ENCODE measurements around the gene ITCH. TPM values are rescaled to one million over a fixed set of nuclear protein-coding genes. Genes with fewer than 3 reads are reported as not detected.

ITCH gene
- polyA plus RNA-seq, 3 donors: 13.3 to 26.6 (median 19.9) TPM

GRCh38 chr20:34536798-34537394 lies 173.8 kb downstream of the ITCH start:
- Histone ChIP-seq H3K9ac (ENCODE audit: insufficient read depth, low read length, poor library complexity, severe bottlenecking) (no peak overlapping the region), H3K36me3 (replicated peaks in 1 of 2; ENCODE audit: control insufficient read depth in 1 of 2, insufficient read depth in 2 of 2, low read length in 2 of 2) (peaks cover 73 to 95% of the 10 kb centered on the region in 2 donors), H3K4me2 (replicated peaks; ENCODE audit: extremely low read depth, low read length, poor library complexity, severe bottlenecking) (no peak overlapping the region), H3K79me2 (ENCODE audit: insufficient read depth, low read length) (peaks cover 2% of the 10 kb centered on the region), H3K4me3 (replicated peaks in 1 of 3; ENCODE audit: low read depth in 2 of 3, low read length in 3 of 3) (no peak overlapping the region), H2AFZ (ENCODE audit: insufficient read depth, low read depth, low read length, poor library complexity, severe bottlenecking) (no peak overlapping the region), H3K27ac (ENCODE audit: low read depth in 1 of 2, low read length in 2 of 2) (no peak overlapping the region), H3K4me1 (ENCODE audit: control insufficient read depth in 1 of 2, insufficient read depth in 2 of 2, low read length in 2 of 2) (no peaks in the 10 kb centered on the region), H3K27me3 (ENCODE audit: control insufficient read depth in 2 of 2, insufficient read depth in 2 of 2, low read length in 2 of 2) (no peaks in the 10 kb centered on the region), H3K9me3 (replicated peaks in 1 of 2; ENCODE audit: control insufficient read depth in 1 of 2, insufficient read depth in 1 of 2, low read length in 2 of 2) (no peaks in the 10 kb centered on the region), H4K20me1 (ENCODE audit: insufficient read depth, low read length) (peaks cover 35% of the 10 kb centered on the region)
- no peaks in the 10 kb centered on the region for H3K9me3 Mint-ChIP-seq
- no peaks in the 10 kb centered on the region for H3K27me3 Mint-ChIP-seq (ENCODE audit: low read depth in 3 of 3)
- 93% methylated on average over 6 of the region's 10 CpGs for WGBS (ENCODE audit: insufficient coverage)
- TF ChIP-seq CTCF (IDR thresholded peaks at IDR 0.05): peak; percentile 28
- DNase-seq: peak in 1 of 3 donors; percentile 17
- H3K4me1 Mint-ChIP-seq: no peaks in the 10 kb centered on the region
- no peak overlapping the region for H3K27ac Mint-ChIP-seq
- no peak overlapping the region for H3K4me3 Mint-ChIP-seq
- intact Hi-C loops (cut with micrococcal nuclease): loop anchor here in 1 of 2 donors (5.0 kb wide), 2 partner anchors 170 to 230 kb away; no protein-coding TSS in a partner anchor
- H3K36me3 Mint-ChIP-seq: peaks cover 69 to 84% of the 10 kb centered on the region in 2 donors

- H3K4me1 ChIP-seq (ENCODE audit: control insufficient read depth in 1 of 2, insufficient read depth in 2 of 2, low read length in 2 of 2): no peaks in the 10 kb centered on the region
- H2AFZ ChIP-seq (ENCODE audit: insufficient read depth, low read depth, low read length, poor library complexity, severe bottlenecking): no peak overlapping the region
- H3K4me3 Mint-ChIP-seq: no peak overlapping the region
- H3K27me3 Mint-ChIP-seq (ENCODE audit: low read depth in 3 of 3): no peaks in the 10 kb centered on the region
- H3K27ac Mint-ChIP-seq: peak overlapping the region in 2 of 7 donors; percentile 18 to 21
- no peaks in the 10 kb centered on the region for H3K4me1 Mint-ChIP-seq
- no peak overlapping the region for H3K4me3 ChIP-seq (replicated peaks in 1 of 3; ENCODE audit: low read depth in 2 of 3, low read length in 3 of 3)
- H3K4me2 ChIP-seq (replicated peaks; ENCODE audit: extremely low read depth, low read length, poor library complexity, severe bottlenecking): no peak overlapping the region
- peaks cover 65 to 94% of the 10 kb centered on the region in 2 donors for H3K36me3 ChIP-seq (replicated peaks in 1 of 2; ENCODE audit: control insufficient read depth in 1 of 2, insufficient read depth in 2 of 2, low read length in 2 of 2)
- no peaks in the 10 kb centered on the region for H3K79me2 ChIP-seq (ENCODE audit: insufficient read depth, low read length)
- 97% methylated on average over 6 of the region's 8 CpGs for WGBS (ENCODE audit: insufficient coverage)
- no peak overlapping the region for H3K9ac ChIP-seq (ENCODE audit: insufficient read depth, low read length, poor library complexity, severe bottlenecking)
- intact Hi-C loops (cut with micrococcal nuclease): loop anchor here in 1 of 2 donors (5.0 kb wide), 2 partner anchors 170 to 230 kb away; no protein-coding TSS in a partner anchor
- no peaks in the 10 kb centered on the region for H3K9me3 Mint-ChIP-seq
- peaks cover 68 to 86% of the 10 kb centered on the region in 2 donors for H3K36me3 Mint-ChIP-seq
- peaks cover 28% of the 10 kb centered on the region for H4K20me1 ChIP-seq (ENCODE audit: insufficient read depth, low read length)
- DNase-seq: no peak
- H3K27ac ChIP-seq (ENCODE audit: low read depth in 1 of 2, low read length in 2 of 2): no peak overlapping the region
- no peaks in the 10 kb centered on the region for H3K9me3 ChIP-seq (replicated peaks in 1 of 2; ENCODE audit: control insufficient read depth in 1 of 2, insufficient read depth in 1 of 2, low read length in 2 of 2)
- no peaks in the 10 kb centered on the region for H3K27me3 ChIP-seq (ENCODE audit: control insufficient read depth in 2 of 2, insufficient read depth in 2 of 2, low read length in 2 of 2)
- no peak for TF ChIP-seq CTCF (IDR thresholded peaks at IDR 0.05)
Observed at GRCh38 chr20:34537651-34538050, 174.6 kb downstream of the ITCH start.
